ENCODE measurements around the gene LRRIQ4.

The LRRIQ4 gene

GRCh38 chr3:169846458-169847193 is 34.0 kb downstream of the LRRIQ4 start:
- Histone ChIP-seq H3K4me3 (ENCODE audit: insufficient read depth, low read length, poor library complexity, severe bottlenecking) (no peak overlapping the region), H3K36me3 (ENCODE audit: low read length) (no peaks in the 10 kb centered on the region), H3F3A (ENCODE audit: insufficient read depth) (no peaks in the 10 kb centered on the region), H3K27me3 (ENCODE audit: low read length) (no peaks in the 10 kb centered on the region), H3K79me2 (ENCODE audit: insufficient read depth, low read length) (no peaks in the 10 kb centered on the region), H3K27ac (ENCODE audit: low read depth, low read length) (no peak overlapping the region), H3K4me2 (ENCODE audit: low read depth, low read length, poor library complexity, severe bottlenecking) (no peak overlapping the region), H2AFZ (ENCODE audit: low read depth, low read length, severe bottlenecking) (no peak overlapping the region), H3K9ac (ENCODE audit: low read length) (no peak overlapping the region), H3K9me2 (replicated peaks; ENCODE audit: insufficient read depth, low read length) (no peaks in the 10 kb centered on the region), H4K20me1 (ENCODE audit: low read depth, low read length) (no peaks in the 10 kb centered on the region), H3K9me3 (ENCODE audit: insufficient read depth, low read length) (no peaks in the 10 kb centered on the region)
- TF ChIP-seq CTCF (IDR thresholded peaks at IDR 0.05; ENCODE audit: insufficient read depth, low read length, poor library complexity, severe bottlenecking) (no peak), EZH2phosphoT487 (conservative IDR thresholded peaks at IDR 0.05; ENCODE audit: low read length) (no peak)

GRCh38 chr3:169847896-169848295 is 35.2 kb downstream of the LRRIQ4 start:
- Histone ChIP-seq H3K4me2 (ENCODE audit: low read depth, low read length, poor library complexity, severe bottlenecking) (no peak overlapping the region), H3K79me2 (ENCODE audit: insufficient read depth, low read length) (no peaks in the 10 kb centered on the region), H4K20me1 (ENCODE audit: low read depth, low read length) (no peaks in the 10 kb centered on the region), H3K9ac (ENCODE audit: low read length) (no peak overlapping the region), H3K4me3 (ENCODE audit: insufficient read depth, low read length, poor library complexity, severe bottlenecking) (no peak overlapping the region), H3K36me3 (ENCODE audit: low read length) (no peaks in the 10 kb centered on the region), H3K9me3 (ENCODE audit: insufficient read depth, low read length) (no peaks in the 10 kb centered on the region), H2AFZ (ENCODE audit: low read depth, low read length, severe bottlenecking) (no peak overlapping the region), H3K27ac (ENCODE audit: low read depth, low read length) (no peak overlapping the region), H3K9me2 (replicated peaks; ENCODE audit: insufficient read depth, low read length) (no peaks in the 10 kb centered on the region), H3F3A (ENCODE audit: insufficient read depth) (no peaks in the 10 kb centered on the region), H3K27me3 (ENCODE audit: low read length) (no peaks in the 10 kb centered on the region)
- TF ChIP-seq CTCF (IDR thresholded peaks at IDR 0.05; ENCODE audit: insufficient read depth, low read length, poor library complexity, severe bottlenecking) = no peak
- TF ChIP-seq EZH2phosphoT487 (conservative IDR thresholded peaks at IDR 0.05; ENCODE audit: low read length) = no peak

- no peak overlapping the region for H3K9ac ChIP-seq (ENCODE audit: low read length)
- H3K4me2 ChIP-seq (ENCODE audit: low read depth, low read length, poor library complexity, severe bottlenecking) = no peak overlapping the region
- no peaks in the 10 kb centered on the region for H3K9me2 ChIP-seq (replicated peaks; ENCODE audit: insufficient read depth, low read length)
- no peak overlapping the region for H3K27ac ChIP-seq (ENCODE audit: low read depth, low read length)
- no peaks in the 10 kb centered on the region for H4K20me1 ChIP-seq (ENCODE audit: low read depth, low read length)
- no peaks in the 10 kb centered on the region for H3K9me3 ChIP-seq (ENCODE audit: insufficient read depth, low read length)
- H3K36me3 ChIP-seq (ENCODE audit: low read length) = no peaks in the 10 kb centered on the region
- H3K27me3 ChIP-seq (ENCODE audit: low read length) = no peaks in the 10 kb centered on the region
- no peak overlapping the region for H3K4me3 ChIP-seq (ENCODE audit: insufficient read depth, low read length, poor library complexity, severe bottlenecking)
- no peaks in the 10 kb centered on the region for H3K79me2 ChIP-seq (ENCODE audit: insufficient read depth, low read length)
- TF ChIP-seq CTCF (IDR thresholded peaks at IDR 0.05; ENCODE audit: insufficient read depth, low read length, poor library complexity, severe bottlenecking) = no peak
- TF ChIP-seq EZH2phosphoT487 (conservative IDR thresholded peaks at IDR 0.05; ENCODE audit: low read length) = no peak
- no peak overlapping the region for H2AFZ ChIP-seq (ENCODE audit: low read depth, low read length, severe bottlenecking)
- H3F3A ChIP-seq (ENCODE audit: insufficient read depth) = no peaks in the 10 kb centered on the region
Observed at GRCh38 chr3:169848741-169849140, 36.1 kb downstream of the LRRIQ4 start.
